Trophoblast cell (in vitro differentiated cells and primary cell): ENCODE measurements around the gene KIF16B.

Experiments
- DNase-seq, 2 donors: peaks; one replicate each; pipeline ENCODE4 v3.0.0-alpha.2; 2016
- H2AFZ ChIP-seq: 2 replicates; pipeline ENCODE4 v1.6.1; 2013; ENCODE audit warnings: low read length, moderate library complexity, mild to moderate bottlenecking; ENCODE audit not compliant: insufficient read depth, poor library complexity
- H2AK5ac ChIP-seq: 2 replicates; pipeline ENCODE4 v1.6.1; 2013; ENCODE audit warnings: mild to moderate bottlenecking, low read length
- H2BK120ac ChIP-seq: 2 replicates; pipeline ENCODE4 v1.6.1; 2013; ENCODE audit warnings: low read length, mild to moderate bottlenecking, moderate library complexity; ENCODE audit not compliant: insufficient read depth, poor library complexity
- H2BK12ac ChIP-seq: 2 replicates; pipeline ENCODE4 v1.6.1; 2013; ENCODE audit warnings: mild to moderate bottlenecking, low read length, moderate library complexity
- H2BK5ac ChIP-seq: 2 replicates; pipeline ENCODE4 v1.6.1; 2013; ENCODE audit warnings: low read length, low read depth, moderate library complexity, mild to moderate bottlenecking; ENCODE audit not compliant: poor library complexity
- H3K14ac ChIP-seq: 2 replicates; pipeline ENCODE4 v1.6.1; 2013; ENCODE audit warnings: mild to moderate bottlenecking, low read length
- H3K18ac ChIP-seq: 2 replicates; pipeline ENCODE4 v1.6.1; 2013; ENCODE audit warnings: mild to moderate bottlenecking, low read length
- H3K23ac ChIP-seq: 2 replicates; pipeline ENCODE4 v1.6.1; 2013; ENCODE audit warnings: low read length
- H3K27ac ChIP-seq: 2 replicates; pipeline ENCODE4 v1.5.1; 2013; ENCODE audit warnings: low read depth, mild to moderate bottlenecking, inconsistent platforms, low read length, moderate library complexity
- H3K27me3 ChIP-seq: 2 replicates; pipeline ENCODE4 v1.6.1; 2013; ENCODE audit warnings: inconsistent platforms, mild to moderate bottlenecking, low read length, moderate library complexity; ENCODE audit not compliant: insufficient read depth
- H3K36me3 ChIP-seq, 2 experiments: 1 replicate in 1 of 2; 2 replicates in 1 of 2; pipeline ENCODE4 v1.6.1; 2013; ENCODE audit warnings: low read length in 2 of 2, mild to moderate bottlenecking in 2 of 2, moderate library complexity in 1 of 2; ENCODE audit not compliant: insufficient read depth in 2 of 2, control insufficient read depth in 1 of 2
- H3K4ac ChIP-seq: 2 replicates; pipeline ENCODE4 v1.6.1; 2013; ENCODE audit warnings: low read depth, mild to moderate bottlenecking, low read length, moderate library complexity
- H3K4me1 ChIP-seq, 2 experiments: 1 replicate in 1 of 2; 2 replicates in 1 of 2; pipeline ENCODE4 v1.6.1; 2013; ENCODE audit warnings: low read length in 2 of 2, mild to moderate bottlenecking in 2 of 2, moderate library complexity in 1 of 2; ENCODE audit not compliant: insufficient read depth in 2 of 2, control insufficient read depth in 1 of 2
- H3K4me2 ChIP-seq: 2 replicates; pipeline ENCODE4 v1.6.1; 2013; ENCODE audit warnings: inconsistent platforms, mild to moderate bottlenecking, low read length, moderate library complexity
- H3K4me3 ChIP-seq: 2 replicates; pipeline ENCODE4 v1.5.1; 2013; ENCODE audit warnings: mild to moderate bottlenecking, low read depth, low read length, inconsistent platforms
- H3K79me1 ChIP-seq: one replicate; pipeline ENCODE4 v1.6.1; 2013; ENCODE audit warnings: low read length
- H3K79me2 ChIP-seq: 2 replicates; pipeline ENCODE4 v1.6.1; 2013; ENCODE audit warnings: low read length, mild to moderate bottlenecking; ENCODE audit not compliant: control insufficient read depth, insufficient read depth, poor library complexity
- H3K9ac ChIP-seq: 2 replicates; pipeline ENCODE4 v1.6.1; 2013; ENCODE audit warnings: mild to moderate bottlenecking, low read length
- H3K9me3 ChIP-seq: 2 replicates; pipeline ENCODE4 v1.6.1; 2013; ENCODE audit warnings: low read depth, mild to moderate bottlenecking, control low read depth, inconsistent platforms, low read length; ENCODE audit not compliant: insufficient read depth
- H4K12ac ChIP-seq: 2 replicates; pipeline ENCODE4 v1.6.1; 2013; ENCODE audit warnings: low read depth, mild to moderate bottlenecking, low read length, moderate library complexity
- H4K8ac ChIP-seq: 2 replicates; pipeline ENCODE4 v1.6.1; 2013; ENCODE audit warnings: low read depth, mild to moderate bottlenecking, low read length, moderate library complexity
- H4K91ac ChIP-seq: one replicate; pipeline ENCODE4 v1.6.1; 2013; ENCODE audit warnings: low read depth, mild to moderate bottlenecking, low read length, moderate library complexity
- WGBS: extraction: QIAGEN DNeasy Blood & Tissue Kit; methylation state at CpG from one replicate; pipeline ENCODE4 v1.1.7; 2013; ENCODE audit warnings: missing lambda C conversion rate; ENCODE audit not compliant: insufficient read length, insufficient coverage; ENCODE audit errors: extremely low coverage; 5-methylcytosine and 5-hydroxymethylcytosine counted together

KIF16B gene

GRCh38 chr20:16346956-16347355 is 226.3 kb downstream of the KIF16B start:
- Histone ChIP-seq H2BK5ac (no peak overlapping the region), H3K27me3 (no peaks in the 10 kb centered on the region), H3K4me2 (no peak overlapping the region), H2AFZ (no peak overlapping the region), H3K23ac (no peak overlapping the region), H3K4me1 (no peaks in the 10 kb centered on the region), H3K79me2 (no peaks in the 10 kb centered on the region), H3K14ac (no peak overlapping the region), H3K79me1 (no peaks in the 10 kb centered on the region), H4K12ac (no peak overlapping the region), H4K8ac (no peak overlapping the region), H3K36me3 (peaks cover 0 to 3% of the 10 kb centered on the region in 2 experiments), H2AK5ac (no peak overlapping the region), H3K9me3 (peaks cover 2% of the 10 kb centered on the region), H3K9ac (no peak overlapping the region), H4K91ac (no peak overlapping the region), H3K18ac (no peak overlapping the region), H2BK12ac (no peak overlapping the region), H3K27ac (no peak overlapping the region), H3K4me3 (no peak overlapping the region), H2BK120ac (no peak overlapping the region), H3K4ac (no peak overlapping the region)
- no peak for DNase-seq
- no CpG with 5 or more reads among the region's 7 CpGs for WGBS

- Histone ChIP-seq H3K36me3 (no peaks in the 10 kb centered on the region), H3K4me1 (no peaks in the 10 kb centered on the region), H2AFZ (no peak overlapping the region), H3K4me2 (no peak overlapping the region), H2BK12ac (no peak overlapping the region), H3K79me1 (no peaks in the 10 kb centered on the region), H3K14ac (no peak overlapping the region), H3K4ac (no peak overlapping the region), H2BK120ac (no peak overlapping the region), H4K12ac (no peak overlapping the region), H3K27ac (no peak overlapping the region), H4K8ac (no peak overlapping the region), H2BK5ac (no peak overlapping the region), H4K91ac (no peak overlapping the region), H3K18ac (no peak overlapping the region), H3K23ac (no peak overlapping the region), H3K4me3 (peak overlapping the region; percentile 10), H3K9ac (no peak overlapping the region), H2AK5ac (no peak overlapping the region), H3K27me3 (no peaks in the 10 kb centered on the region), H3K79me2 (no peaks in the 10 kb centered on the region), H3K9me3 (no peaks in the 10 kb centered on the region)
- DNase-seq, result no peak
- no CpG with 5 or more reads among the region's 1 CpG for WGBS
Measured at GRCh38 chr20:16337707-16338106, 235.5 kb downstream of the KIF16B start.

GRCh38 chr20:16327606-16328005 is 245.6 kb downstream of the KIF16B start:
- Histone ChIP-seq H3K4ac (no peak overlapping the region), H3K4me3 (no peak overlapping the region), H3K36me3 (peaks cover 0 to 2% of the 10 kb centered on the region in 2 experiments), H3K27me3 (no peaks in the 10 kb centered on the region), H3K23ac (no peak overlapping the region), H3K4me2 (no peak overlapping the region), H4K8ac (no peak overlapping the region), H3K18ac (no peak overlapping the region), H3K9me3 (no peaks in the 10 kb centered on the region), H3K14ac (no peak overlapping the region), H2BK12ac (no peak overlapping the region), H3K79me2 (no peaks in the 10 kb centered on the region), H3K79me1 (no peaks in the 10 kb centered on the region), H2BK5ac (no peak overlapping the region), H4K12ac (no peak overlapping the region), H4K91ac (no peak overlapping the region), H3K27ac (no peak overlapping the region), H2BK120ac (no peak overlapping the region), H3K4me1 (no peaks in the 10 kb centered on the region), H3K9ac (no peak overlapping the region), H2AFZ (no peak overlapping the region), H2AK5ac (no peak overlapping the region)
- DNase-seq, result no peak
- no CpG with 5 or more reads among the region's 1 CpG for WGBS

GRCh38 chr20:16321291-16321690 is 252.0 kb downstream of the KIF16B start:
- DNase-seq, result no peak
- Histone ChIP-seq H3K4me2 (no peak overlapping the region), H2AK5ac (no peak overlapping the region), H3K23ac (no peak overlapping the region), H3K9ac (no peak overlapping the region), H3K79me2 (no peaks in the 10 kb centered on the region), H2BK120ac (no peak overlapping the region), H3K14ac (no peak overlapping the region), H4K12ac (no peak overlapping the region), H2BK5ac (no peak overlapping the region), H3K79me1 (no peaks in the 10 kb centered on the region), H3K18ac (no peak overlapping the region), H3K4me1 (no peaks in the 10 kb centered on the region), H2AFZ (no peak overlapping the region), H3K36me3 (no peaks in the 10 kb centered on the region), H2BK12ac (no peak overlapping the region), H3K27me3 (no peaks in the 10 kb centered on the region), H3K4me3 (no peak overlapping the region), H3K4ac (no peak overlapping the region), H3K27ac (no peak overlapping the region), H4K91ac (no peak overlapping the region), H3K9me3 (peaks cover 1% of the 10 kb centered on the region), H4K8ac (no peak overlapping the region)
- WGBS, result no CpG with 5 or more reads among the region's 2 CpGs
